DOHH2 (cell line): Measurements from ENCODE around the gene NPAS3.

Experiments
- H3F3A ChIP-seq: fragments of 200-600 bp; sonication (generic), shearing (Covaris generic); 2 replicates; pipeline ENCODE4 v1.6.0; 2016; ENCODE audit warnings: antibody characterized with exemption, mild to moderate bottlenecking; ENCODE audit not compliant: control insufficient read depth, insufficient read depth
- H3K27ac ChIP-seq: fragments of 200-600 bp; sonication (generic); 2 replicates; pipeline ENCODE4 v1.5.1; 2014; ENCODE audit warnings: low read depth, mild to moderate bottlenecking, low read length, moderate library complexity
- H3K27me3 ChIP-seq: fragments of 200-600 bp; sonication (generic); 2 replicates; pipeline ENCODE4 v1.6.1; 2014; ENCODE audit warnings: mild to moderate bottlenecking, low read length, mixed read lengths; ENCODE audit not compliant: control insufficient read depth
- H3K36me3 ChIP-seq: fragments of 200-600 bp; sonication (generic); 2 replicates; pipeline ENCODE4 v1.6.1; 2014; ENCODE audit warnings: mild to moderate bottlenecking, low read length, moderate library complexity, mixed read lengths; ENCODE audit not compliant: control insufficient read depth
- H3K4me1 ChIP-seq: fragments of 200-600 bp; sonication (generic); 2 replicates; pipeline ENCODE4 v1.6.1; 2014; ENCODE audit warnings: mild to moderate bottlenecking, low read length, mixed read lengths; ENCODE audit not compliant: control insufficient read depth
- H3K4me2 ChIP-seq: fragments of 200-600 bp; sonication (generic); 2 replicates; pipeline ENCODE4 v1.6.0; 2014; ENCODE audit warnings: mild to moderate bottlenecking, low read length, moderate library complexity
- H3K4me3 ChIP-seq: fragments of 200-600 bp; sonication (generic); 2 replicates; pipeline ENCODE4 v1.5.1; 2014; ENCODE audit warnings: mild to moderate bottlenecking, low read length, mixed read lengths
- H3K79me2 ChIP-seq: fragments of 200-600 bp; sonication (generic); 2 replicates; pipeline ENCODE4 v1.6.1; 2014; ENCODE audit warnings: mild to moderate bottlenecking, low read length, mixed read lengths; ENCODE audit not compliant: control insufficient read depth
- H3K9me2 ChIP-seq: fragments of 200-600 bp; sonication (generic); replicated peaks from 2 replicates; pipeline ENCODE4 v1.6.1; 2014; ENCODE audit warnings: mild to moderate bottlenecking, low read length, mixed read lengths; ENCODE audit not compliant: control insufficient read depth
- H3K9me3 ChIP-seq: fragments of 200-600 bp; sonication (generic); 2 replicates; pipeline ENCODE4 v1.6.1; 2014; ENCODE audit warnings: antibody characterized with exemption, low read length, mixed read lengths; ENCODE audit not compliant: control insufficient read depth, insufficient read depth
- H4K20me1 ChIP-seq: fragments of 200-600 bp; sonication (generic); 2 replicates; pipeline ENCODE4 v1.6.0; 2014; ENCODE audit warnings: low read depth, mild to moderate bottlenecking, antibody characterized with exemption, low read length, moderate library complexity; ENCODE audit not compliant: control insufficient read depth, insufficient read depth
- CTCF ChIP-seq: fragments of 200-600 bp; sonication (generic); IDR thresholded peaks from one replicate; pipeline ENCODE4 v1.5.1; 2014; ENCODE audit warnings: antibody characterized with exemption, mild to moderate bottlenecking, low read depth, low read length; ENCODE audit not compliant: poor library complexity, severe bottlenecking
- EZH2phosphoT487 ChIP-seq: fragments of 200-600 bp; sonication (generic); IDR thresholded peaks from 2 replicates; pipeline ENCODE4 v1.6.1; 2017; ENCODE audit warnings: borderline replicate concordance, mild to moderate bottlenecking, antibody characterized with exemption, low read length, moderate library complexity, mixed read lengths

The NPAS3 gene

GRCh38 chr14:33738029-33738428 lies 799.4 kb downstream of the NPAS3 start:
- TF ChIP-seq CTCF (no peak), EZH2phosphoT487 (no peak)
- no peak overlapping the region for H3K27ac ChIP-seq

DNA sequence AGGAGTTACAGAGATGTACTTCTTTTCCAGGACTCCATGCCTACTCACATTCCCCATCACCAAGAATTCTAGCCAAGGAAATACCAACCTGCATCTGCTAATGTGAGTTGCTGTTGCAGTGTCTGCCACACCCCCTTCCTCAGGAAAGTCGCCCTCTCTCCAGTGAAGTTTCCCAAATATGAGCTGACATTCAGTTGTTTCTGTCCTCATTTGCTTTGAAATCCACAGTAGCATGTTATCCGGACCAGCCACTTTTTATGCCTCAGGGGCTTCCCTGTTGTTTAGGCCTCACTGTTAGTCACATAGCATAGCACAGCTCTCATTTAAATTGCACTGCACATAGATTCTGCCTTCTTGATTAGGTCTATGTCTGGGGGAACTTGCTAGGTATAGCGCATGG lies 799.8 kb downstream of the NPAS3 start:
- TF ChIP-seq EZH2phosphoT487 (no peak), CTCF (no peak)
- Histone ChIP-seq H3K9me3 (no peaks in the 10 kb centered on the region), H3K27ac (no peak overlapping the region), H3K4me1 (no peaks in the 10 kb centered on the region), H3K4me2 (no peak overlapping the region), H3K4me3 (no peak overlapping the region), H4K20me1 (no peaks in the 10 kb centered on the region), H3F3A (no peaks in the 10 kb centered on the region), H3K36me3 (no peaks in the 10 kb centered on the region), H3K9me2 (no peaks in the 10 kb centered on the region), H3K27me3 (no peaks in the 10 kb centered on the region), H3K79me2 (no peaks in the 10 kb centered on the region)

More at GRCh38 chr14:33738029-33738428, 799.4 kb downstream of the NPAS3 start:
- Histone ChIP-seq H3K4me3 (no peak overlapping the region), H3F3A (no peaks in the 10 kb centered on the region), H3K9me2 (no peaks in the 10 kb centered on the region), H3K4me1 (no peaks in the 10 kb centered on the region), H3K9me3 (no peaks in the 10 kb centered on the region), H3K4me2 (no peak overlapping the region), H3K79me2 (no peaks in the 10 kb centered on the region), H3K27me3 (no peaks in the 10 kb centered on the region), H4K20me1 (no peaks in the 10 kb centered on the region), H3K36me3 (no peaks in the 10 kb centered on the region)

GRCh38 chr14:33740531-33740930 lies 801.9 kb downstream of the NPAS3 start:
- Histone ChIP-seq H4K20me1 (no peaks in the 10 kb centered on the region), H3K36me3 (no peaks in the 10 kb centered on the region), H3K9me3 (no peaks in the 10 kb centered on the region), H3K4me1 (no peaks in the 10 kb centered on the region), H3F3A (no peaks in the 10 kb centered on the region), H3K27ac (no peak overlapping the region), H3K4me3 (no peak overlapping the region), H3K4me2 (no peak overlapping the region), H3K27me3 (no peaks in the 10 kb centered on the region), H3K9me2 (no peaks in the 10 kb centered on the region), H3K79me2 (no peaks in the 10 kb centered on the region)
- TF ChIP-seq CTCF, result no peak
- no peak for TF ChIP-seq EZH2phosphoT487

DNA sequence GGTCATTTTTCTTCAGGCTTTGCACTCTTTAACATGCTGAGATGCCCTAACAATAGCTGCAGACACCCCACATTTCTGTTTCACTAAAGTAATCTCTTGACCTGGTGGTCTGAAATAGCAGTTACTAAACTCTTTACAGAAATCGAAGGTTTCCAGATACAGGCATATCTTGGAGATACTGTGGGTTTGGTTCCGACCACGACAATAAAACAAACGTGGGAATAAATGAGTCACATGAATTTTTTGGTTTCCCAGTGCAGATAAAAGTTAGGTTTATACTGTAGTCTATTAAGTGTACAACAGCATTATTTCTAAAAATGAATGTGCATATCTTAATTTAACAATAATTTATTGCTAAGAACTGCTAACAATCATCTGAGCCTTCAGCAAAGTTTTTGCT lies 803.5 kb downstream of the NPAS3 start:
- TF ChIP-seq CTCF, result no peak
- no peak for TF ChIP-seq EZH2phosphoT487
- no peak overlapping the region for H3K4me3 ChIP-seq
- no peaks in the 10 kb centered on the region for H4K20me1 ChIP-seq

More for the DNA sequence above, 803.5 kb downstream of the NPAS3 start:
- Histone ChIP-seq H3K36me3 (no peaks in the 10 kb centered on the region), H3K4me2 (no peak overlapping the region), H3K9me2 (no peaks in the 10 kb centered on the region), H3K79me2 (no peaks in the 10 kb centered on the region), H3K27me3 (no peaks in the 10 kb centered on the region), H3K27ac (no peak overlapping the region), H3K9me3 (no peaks in the 10 kb centered on the region), H3F3A (no peaks in the 10 kb centered on the region), H3K4me1 (no peaks in the 10 kb centered on the region)
